Measurements from ENCODE around the gene HOXB7.
A peak's percentile ranks its signal among the peaks of the same experiment; 100 is the strongest.

Gene HOXB7

GRCh38 chr17:48610282-48611211, at the start of gene HOXB7:
Gene HOXB7 (minus strand): TSS chr17:48611017. CDS start chr17:48610918, 99 bp downstream.
- DNase-seq = peak; percentile 56

- DNase-seq = no peak
These were observed 45.1 kb upstream of the HOXB7 start for GRCh38 chr17:48655913-48656312.

- no peak for DNase-seq
These were observed 38.9 kb upstream of the HOXB7 start for GRCh38 chr17:48649741-48650140.

GRCh38 chr17:48647963-48648245, 37.1 kb upstream of the HOXB7 start:
- no peak for DNase-seq

GRCh38 chr17:48647103-48647962, 36.5 kb upstream of the HOXB7 start:
- no peak for DNase-seq

- peak; percentile 19 for DNase-seq
These were observed 35.6 kb upstream of the HOXB7 start for GRCh38 chr17:48646183-48647102.

GRCh38 chr17:48645639-48646182, 34.9 kb upstream of the HOXB7 start:
- DNase-seq = no peak

GRCh38 chr17:48644910-48645557, 34.2 kb upstream of the HOXB7 start:
- DNase-seq = no peak

- no peak for DNase-seq
These were observed 33.3 kb upstream of the HOXB7 start for GRCh38 chr17:48644159-48644558.

- no peak for DNase-seq
These were observed 32.8 kb upstream of the HOXB7 start for GRCh38 chr17:48643697-48644012.

- no peak for DNase-seq
These were observed 32.3 kb upstream of the HOXB7 start for GRCh38 chr17:48642843-48643696.

- no peak for DNase-seq
These were observed 31.4 kb upstream of the HOXB7 start for GRCh38 chr17:48642059-48642842.

GRCh38 chr17:48641541-48642058, 30.8 kb upstream of the HOXB7 start:
- no peak for DNase-seq

- no peak for DNase-seq
These were observed 30.0 kb upstream of the HOXB7 start for GRCh38 chr17:48640858-48641180.

GRCh38 chr17:48639982-48640857, 29.4 kb upstream of the HOXB7 start:
- no peak for DNase-seq

GRCh38 chr17:48639136-48639535, 28.3 kb upstream of the HOXB7 start:
- no peak for DNase-seq

GRCh38 chr17:48637323-48638260, 26.8 kb upstream of the HOXB7 start:
- no peak for DNase-seq

All from activated T-cell treated with anti-CD3 and anti-CD28 coated beads for 4 hours (primary cell).